NCI-H2196 treated with DMSO at 0.1 percent for 48 hours (cell line): ENCODE measurements around the gene PM20D1.
A peak's percentile ranks its signal among the peaks of the same experiment; 100 is the strongest.

Experiments used
- DNase-seq: peaks from one replicate; lab custom pipeline; 2025; ENCODE audit not compliant: unreplicated experiment; lab: John Stamatoyannopoulos, UW

Gene PM20D1

DNA sequence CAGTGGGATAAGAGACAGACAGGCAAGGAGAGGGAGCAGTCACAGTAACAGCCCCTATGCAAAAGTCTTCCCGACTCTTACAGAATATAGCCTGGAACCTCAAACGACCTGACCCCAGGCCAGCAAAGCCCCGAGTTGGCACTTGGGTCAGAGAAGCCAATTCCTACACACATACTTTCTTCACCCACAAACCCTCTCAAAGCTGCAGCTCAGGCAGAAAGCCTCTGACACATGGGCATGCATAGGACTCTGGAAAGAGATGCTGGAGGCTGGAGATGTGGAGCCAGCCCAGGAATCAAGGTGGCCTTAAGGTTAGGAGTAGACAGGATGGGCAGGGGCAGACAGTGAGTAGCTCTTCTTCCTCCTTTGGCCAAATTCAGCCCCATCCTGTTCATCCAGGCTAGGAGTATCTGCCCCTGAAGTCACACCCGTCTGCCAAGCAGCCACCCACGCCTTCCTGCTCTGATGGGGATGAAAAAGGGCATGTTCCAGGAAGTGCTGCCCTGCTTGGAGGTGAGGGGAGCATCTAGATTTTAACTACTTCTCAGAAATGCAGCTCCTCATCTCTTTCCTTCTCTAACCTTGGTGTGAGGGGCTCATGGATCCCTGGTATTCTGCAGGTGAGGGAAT lies 44.7 kb downstream of the PM20D1 start:
- DNase-seq = no peak

DNA sequence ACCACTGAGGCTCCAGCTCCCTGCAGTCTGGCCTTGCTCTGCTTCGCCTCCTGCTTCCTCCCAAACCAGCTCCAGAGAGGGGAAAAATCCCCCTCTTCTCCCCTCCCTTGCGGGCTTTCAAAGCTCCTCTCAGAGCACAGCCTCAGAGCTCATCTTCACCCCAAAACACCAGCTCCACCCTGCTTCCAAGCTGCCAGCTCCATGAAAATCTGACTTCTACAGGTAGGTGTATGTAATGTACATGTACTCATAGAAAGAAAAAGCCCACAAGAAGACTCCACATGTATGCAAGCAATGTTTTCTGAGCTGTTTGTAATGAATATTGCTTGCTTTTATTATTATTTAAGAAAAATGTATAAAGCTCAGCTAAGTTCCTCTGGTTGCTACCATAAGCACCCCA lies 45.3 kb downstream of the PM20D1 start:
- DNase-seq = no peak

DNA sequence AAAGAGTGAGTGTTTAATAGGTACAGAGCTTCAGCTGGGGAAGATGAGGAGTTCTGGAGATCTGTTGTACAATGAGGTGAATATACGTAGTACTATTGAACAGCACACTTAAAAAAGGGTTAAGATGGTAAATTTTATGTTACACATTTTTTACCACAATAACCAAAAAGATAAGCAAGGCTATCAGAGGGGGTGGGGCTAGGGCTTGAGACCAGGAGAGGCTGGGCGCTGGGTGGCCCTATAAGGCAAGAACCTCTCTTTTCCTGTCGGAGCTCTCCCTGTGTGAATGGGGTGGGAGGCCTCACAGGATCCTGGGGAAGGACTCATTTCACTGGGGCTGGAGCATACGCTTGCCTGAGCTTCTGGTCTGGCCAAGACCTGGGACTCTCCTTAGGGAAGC lies 45.9 kb downstream of the PM20D1 start:
- no peak for DNase-seq

DNA sequence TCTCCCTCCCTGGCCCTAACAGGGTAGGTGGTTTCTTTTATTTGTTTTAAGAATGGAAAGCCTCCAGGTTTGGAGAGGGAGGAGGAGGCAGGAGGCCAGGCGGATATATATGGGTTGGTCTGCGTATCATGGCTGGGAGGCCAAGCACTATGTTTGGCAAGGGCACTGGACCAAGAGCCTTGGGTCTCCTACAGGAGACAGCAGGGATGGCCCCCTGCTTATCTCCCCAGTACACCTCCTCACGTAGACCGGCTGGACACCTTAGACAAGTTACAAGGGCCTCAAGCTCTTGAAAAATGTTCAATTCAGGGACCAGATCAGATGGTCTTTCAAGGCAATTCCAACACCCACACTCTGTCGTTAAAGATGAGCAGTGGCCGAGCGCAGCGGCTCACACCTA lies 47.9 kb downstream of the PM20D1 start:
- no peak for DNase-seq

DNA sequence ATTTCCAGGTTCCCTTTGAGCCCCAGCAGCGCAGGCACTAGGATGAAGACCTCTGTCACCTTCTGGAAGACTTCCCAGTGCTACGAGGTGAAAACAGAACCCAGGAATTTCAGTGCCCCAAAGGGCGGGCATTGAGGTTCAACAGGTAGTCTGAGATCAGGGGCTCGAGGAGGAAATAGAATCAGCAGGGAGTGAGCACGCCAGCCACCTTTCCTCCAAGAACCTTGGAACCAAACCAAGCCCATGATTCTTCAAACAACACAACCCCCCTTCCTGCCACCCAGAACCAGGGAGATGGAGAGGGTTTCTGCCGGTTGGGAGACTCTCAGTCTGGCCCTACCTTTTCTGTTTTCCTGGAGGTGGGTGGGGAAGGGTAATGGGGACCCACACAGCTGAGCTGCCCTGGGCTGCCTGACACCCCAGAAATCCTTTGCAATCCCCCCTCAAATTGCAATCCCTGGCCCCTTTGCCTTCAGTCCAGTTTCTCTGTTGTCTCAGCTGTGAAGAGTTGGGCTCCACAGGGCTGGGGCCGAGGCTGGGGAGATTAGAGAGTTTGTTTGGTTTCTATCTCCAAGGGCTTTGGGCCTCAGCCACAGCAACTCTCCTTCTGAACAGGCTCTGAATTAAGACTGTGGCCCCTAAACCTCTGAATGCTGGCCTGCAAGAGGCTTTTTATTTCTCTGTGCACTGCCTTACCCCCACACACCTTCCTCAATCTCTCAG lies 48.8 kb downstream of the PM20D1 start:
- DNase-seq = peak; percentile 45

DNA sequence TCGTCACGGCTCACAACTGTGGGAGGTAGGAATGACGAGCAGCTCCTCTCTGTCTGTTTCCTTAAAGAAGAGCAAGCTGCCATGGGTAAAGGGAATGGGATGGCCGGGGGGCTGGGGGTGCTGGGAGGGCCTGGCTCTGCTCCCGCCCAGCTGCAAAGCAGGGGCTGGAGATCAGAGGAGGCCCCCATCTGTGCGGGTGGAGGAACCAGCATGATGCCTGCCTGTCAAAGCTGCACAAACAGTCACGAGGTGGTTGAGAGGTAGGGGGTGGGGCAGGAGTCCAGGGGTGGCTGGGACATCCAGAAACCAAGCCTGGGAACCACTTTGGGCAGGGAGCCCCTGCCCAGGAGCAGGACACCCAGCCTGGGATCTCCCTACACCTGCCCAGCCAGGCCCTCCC lies 49.5 kb downstream of the PM20D1 start:
- no peak for DNase-seq

DNA sequence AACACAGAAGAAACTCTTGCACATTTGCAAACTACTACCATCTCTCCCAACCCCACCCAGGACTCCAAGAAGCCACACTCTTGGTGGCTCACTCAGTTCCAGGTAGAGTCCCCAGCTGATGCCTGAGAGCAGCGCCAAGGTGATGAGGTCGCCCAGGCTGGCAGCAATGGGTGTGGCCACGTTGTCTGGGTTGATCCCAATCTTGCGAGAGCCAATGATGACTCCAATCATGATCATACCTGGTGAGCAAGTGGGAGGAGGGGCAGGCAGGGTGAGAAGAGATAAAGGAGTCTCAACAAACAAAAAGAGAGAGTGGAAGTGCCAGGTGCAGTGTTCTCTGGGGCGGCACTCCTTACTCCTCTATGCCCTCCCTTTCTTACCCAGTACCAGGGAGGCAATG lies 51.4 kb downstream of the PM20D1 start:
- peak; percentile 35 for DNase-seq

DNA sequence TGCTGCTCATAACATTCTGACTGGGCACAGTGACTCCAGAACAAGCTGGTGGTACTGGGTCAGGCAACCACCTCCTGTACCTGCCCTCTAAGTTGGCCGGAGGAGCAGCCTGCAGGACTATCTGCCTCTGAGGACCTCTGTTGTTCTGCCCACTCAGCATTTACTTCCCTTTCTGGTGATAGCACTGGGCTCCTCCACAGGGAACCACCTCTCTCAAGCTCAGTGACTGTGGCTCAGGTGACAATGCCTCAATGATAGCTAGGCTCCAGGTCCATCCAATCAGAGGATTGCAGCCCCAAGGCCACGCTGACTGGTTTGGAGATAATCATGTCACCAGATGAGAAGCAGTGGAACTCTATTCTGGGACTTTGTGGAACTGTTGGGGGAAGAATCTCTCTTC lies 52.8 kb downstream of the PM20D1 start:
- DNase-seq = no peak

DNA sequence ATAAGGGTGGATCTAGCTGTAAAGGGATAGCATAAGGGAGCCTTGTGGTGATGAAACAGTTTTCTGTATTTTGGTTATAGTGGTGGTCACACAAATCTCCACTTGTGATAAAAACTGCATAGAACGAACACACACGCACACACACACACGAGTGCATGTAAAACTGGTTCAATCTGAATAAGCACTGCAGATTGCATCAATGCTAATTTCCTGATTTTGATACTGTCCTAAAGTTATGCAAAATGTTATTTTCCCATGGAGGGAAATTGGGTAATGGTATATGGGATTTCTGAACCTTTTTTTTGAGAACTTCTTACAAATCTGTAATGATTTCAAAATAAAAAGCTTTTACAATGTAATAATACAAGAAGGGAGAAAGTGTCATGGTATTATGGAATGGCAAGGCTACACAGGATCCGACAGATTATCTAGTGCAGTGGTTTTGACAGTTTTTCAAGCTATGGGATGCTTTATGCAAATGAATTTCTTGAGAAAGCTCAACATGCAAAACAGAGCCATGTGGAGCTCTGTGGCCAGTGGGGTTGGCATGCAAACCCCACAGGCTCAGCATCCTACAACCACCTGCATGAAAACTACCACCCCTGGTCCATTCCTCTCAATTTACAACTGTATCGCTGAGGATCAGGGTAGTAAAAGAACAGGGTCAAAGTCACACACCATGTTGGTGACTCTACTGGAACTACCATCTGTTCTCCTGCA lies 55.8 kb downstream of the PM20D1 start:
- DNase-seq = no peak

DNA sequence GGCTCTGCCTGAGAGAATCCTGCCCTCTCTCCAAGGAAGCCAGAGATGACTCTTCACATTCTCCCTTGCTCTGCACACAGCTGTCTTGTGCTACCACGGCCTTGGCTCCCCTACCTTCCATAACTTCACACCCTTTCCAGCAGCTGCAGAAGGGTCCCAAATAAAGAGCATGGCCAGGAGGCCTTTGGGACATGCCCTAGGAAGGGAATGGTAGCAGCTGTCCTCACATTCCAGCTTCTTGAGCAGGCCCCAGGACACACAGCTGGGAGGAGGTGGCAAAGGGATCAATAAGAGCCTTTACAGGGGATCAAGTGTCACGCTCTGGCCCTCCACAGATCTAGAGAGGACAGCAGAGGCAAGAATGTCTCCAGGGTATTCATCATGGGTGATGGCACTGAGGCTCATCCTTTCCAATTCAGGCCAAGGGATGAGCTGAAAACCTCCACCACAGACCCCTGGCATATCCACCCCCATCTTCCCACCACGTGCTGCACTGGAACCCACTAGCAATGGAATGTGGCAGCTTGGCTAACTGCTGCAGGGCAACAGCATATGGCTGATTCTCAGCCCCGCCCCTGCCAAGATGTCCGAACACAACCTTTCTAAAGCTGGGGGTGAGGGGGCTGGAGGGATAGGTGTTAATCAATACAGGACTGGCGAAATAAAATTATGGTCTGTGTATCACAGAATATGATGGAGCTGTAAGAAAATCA lies 56.8 kb downstream of the PM20D1 start:
- DNase-seq = no peak

DNA sequence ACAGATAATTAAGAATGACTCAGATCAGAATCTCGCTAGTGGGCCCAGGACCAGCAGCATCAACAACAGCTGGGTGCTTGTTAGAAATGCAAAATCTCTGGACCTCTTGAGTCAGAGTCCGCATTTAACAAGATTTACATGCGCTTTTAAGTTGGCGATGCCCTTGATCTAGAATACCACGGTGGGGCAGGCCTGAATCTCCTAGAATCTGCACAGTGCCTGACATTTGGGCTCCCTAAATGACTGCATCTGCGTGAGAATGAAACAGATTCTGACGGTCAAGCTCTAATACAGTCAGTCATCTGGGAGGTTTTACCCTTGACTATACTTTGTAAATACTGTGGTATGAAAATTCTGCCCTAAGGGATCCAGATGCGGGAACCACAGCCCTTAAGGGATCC lies 57.5 kb downstream of the PM20D1 start:
- DNase-seq = no peak

DNA sequence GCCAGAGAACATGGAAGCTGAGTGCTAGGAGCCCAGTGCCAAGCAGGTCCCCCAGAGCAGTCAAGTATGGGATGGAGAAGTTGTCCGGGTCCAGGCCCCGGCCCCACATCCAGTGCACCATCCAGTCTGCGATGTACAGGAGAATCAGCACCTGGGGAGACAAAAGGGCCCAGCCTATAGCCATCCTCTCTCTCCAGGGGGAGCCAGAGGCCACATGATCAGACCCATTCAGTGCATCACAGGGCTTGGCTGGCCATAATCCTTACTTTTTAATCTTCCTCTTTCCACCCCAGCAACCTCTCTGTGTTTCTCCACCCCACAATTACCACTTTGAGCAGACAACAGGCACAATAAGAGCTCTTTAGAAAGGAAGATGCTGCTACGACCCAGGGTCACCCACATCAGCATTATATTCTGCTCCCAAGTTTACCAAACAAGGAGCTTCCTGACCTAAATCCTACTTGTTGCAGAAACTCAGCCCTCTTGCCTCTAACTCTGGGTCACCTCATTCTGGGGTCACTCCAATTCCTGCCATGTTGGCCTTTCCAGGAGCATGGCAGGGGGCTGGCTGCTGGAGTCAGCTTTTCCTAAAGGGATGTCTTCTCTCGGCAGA lies 58.3 kb downstream of the PM20D1 start:
- peak; percentile 32 for DNase-seq

DNA sequence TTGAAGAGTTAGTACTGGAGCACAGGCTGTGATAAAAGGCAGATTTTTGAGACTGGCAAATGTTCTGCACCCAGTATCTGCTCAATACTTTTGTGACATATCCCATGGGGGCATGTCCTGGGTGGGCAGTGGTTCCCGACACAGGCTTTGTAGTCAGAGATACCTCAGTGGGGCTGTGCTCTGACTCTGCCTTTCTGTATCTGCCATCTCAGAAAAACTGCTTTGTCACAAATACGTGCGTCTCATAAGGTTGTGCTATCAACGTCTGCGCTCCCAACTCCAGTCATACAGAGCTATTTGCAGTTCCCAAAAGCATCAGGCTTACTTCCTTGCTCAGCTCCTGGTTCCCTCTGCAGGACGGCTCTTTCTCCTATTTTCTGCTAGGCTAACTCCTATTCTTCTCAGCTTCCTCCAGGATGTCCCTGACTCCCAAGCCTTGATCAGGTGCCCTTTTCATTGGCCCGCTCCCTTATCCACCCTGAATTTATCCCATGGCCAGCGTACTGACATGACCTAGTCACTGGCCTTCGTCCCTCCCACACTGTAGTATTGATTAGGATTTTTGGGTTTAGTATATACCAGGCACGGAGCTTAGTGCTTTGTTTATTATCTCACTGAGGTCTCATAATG lies 62.5 kb downstream of the PM20D1 start:
- no peak for DNase-seq

DNA sequence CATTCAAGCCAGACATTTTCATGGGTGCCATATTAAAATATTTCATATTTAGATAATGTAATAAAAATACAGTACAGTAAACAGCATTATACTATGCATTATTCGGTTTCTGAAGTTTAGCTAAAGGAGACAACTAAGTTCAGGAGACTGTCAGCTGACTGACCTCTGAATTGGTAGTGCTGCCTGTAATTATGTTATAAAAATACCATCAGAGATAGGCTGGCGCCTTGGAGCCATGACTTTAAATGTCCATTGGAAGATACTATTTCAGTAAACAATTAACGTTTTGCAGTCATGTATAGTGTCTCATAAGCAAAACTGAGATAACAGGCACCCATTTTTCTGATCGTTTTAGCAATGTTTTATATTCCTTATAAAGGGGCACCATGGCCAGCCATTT lies 63.3 kb downstream of the PM20D1 start:
- no peak for DNase-seq

DNA sequence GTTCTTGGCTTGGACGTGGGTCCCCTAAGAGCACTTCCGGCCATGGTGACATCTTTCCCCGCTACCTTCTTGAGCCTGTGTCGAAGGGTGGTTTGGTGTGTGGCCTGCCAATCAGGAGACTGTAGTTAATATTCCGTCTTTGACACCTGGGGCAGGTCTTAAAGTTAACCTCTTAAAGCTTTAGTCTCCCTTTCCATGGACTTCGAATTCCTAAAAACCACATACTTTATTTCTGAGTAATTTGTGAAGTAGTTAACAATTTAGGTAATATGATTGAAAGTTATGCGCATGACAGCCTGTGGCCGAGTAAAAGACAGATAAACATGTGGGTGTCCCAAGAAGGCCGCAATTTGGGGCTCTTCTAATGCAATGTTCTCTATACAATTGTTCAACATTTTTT lies 64.5 kb downstream of the PM20D1 start:
- no peak for DNase-seq

DNA sequence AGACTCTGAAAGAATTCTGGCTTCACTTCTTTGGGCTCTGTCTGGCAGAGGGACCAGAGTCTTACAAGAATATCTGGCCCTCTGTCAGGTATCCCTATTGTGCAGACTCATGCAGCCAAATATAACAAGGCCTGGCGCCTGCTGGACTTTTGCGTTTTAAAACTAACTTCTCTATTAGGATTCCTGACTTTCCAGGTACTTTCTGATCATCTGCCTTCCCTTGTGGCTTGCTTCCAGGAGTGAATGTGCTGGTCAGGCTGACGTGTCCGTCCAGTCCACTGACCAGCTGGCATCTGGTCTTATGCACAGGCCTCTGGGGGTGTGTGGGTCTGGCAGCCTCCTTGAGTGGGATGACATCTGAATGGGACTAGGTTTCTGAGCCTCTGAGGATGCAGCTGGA lies 66.0 kb downstream of the PM20D1 start:
- DNase-seq = no peak

DNA sequence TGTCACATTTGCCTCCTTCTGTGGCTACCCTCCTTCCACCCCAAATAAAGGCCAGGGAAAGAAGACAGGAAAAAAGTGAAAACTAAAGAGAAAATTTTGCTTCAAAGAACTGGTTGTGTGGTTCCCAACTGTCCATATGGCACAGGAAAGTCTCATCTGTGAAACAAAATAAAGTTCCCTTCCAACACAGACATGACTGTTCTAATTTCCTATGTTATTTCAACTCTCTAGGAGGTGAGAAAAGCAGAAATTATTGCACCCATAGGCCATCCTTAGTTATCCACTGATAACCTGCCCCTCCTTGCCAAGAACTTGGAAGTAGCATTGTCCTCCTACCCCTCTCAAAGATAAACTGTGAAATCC lies 66.5 kb downstream of the PM20D1 start:
- DNase-seq = no peak

DNA sequence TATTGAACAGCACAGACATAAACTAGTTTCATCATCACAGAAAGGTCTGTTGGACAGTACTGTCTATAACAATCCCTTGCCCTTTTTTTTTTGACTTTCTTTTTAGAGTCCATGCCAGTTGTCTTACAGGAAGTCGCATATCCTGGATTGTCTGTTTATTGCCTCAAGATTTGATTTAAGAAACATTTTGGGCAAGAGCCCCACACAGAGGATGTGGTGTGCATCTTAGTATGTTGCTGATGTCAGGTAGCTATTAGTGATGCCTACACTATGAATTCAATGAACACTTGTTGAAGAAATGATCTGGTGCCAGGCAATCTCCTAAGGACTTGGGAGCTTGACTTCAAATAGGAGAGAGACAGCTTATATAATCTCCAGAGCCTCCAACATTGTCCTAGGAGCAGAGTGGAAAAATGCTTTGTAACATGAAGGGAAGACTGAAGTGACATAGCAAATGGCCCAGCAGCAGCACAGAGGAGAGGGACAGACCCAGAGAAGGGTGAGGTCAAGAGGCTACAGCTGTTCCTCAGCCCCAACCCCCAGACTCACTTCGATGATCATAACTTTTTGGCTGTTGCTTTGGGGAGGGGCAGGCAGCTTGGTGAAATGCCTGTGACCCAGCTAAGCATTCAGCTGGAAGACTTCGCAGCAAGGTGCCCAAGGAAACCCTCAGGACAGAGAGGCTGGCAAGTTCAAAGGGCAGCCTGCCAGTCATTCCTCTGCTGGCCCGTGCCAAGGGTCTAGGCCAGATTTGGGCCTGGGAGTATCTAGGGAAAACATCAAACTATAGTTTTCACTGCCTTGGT lies 67.1 kb downstream of the PM20D1 start:
- DNase-seq = no peak

DNA sequence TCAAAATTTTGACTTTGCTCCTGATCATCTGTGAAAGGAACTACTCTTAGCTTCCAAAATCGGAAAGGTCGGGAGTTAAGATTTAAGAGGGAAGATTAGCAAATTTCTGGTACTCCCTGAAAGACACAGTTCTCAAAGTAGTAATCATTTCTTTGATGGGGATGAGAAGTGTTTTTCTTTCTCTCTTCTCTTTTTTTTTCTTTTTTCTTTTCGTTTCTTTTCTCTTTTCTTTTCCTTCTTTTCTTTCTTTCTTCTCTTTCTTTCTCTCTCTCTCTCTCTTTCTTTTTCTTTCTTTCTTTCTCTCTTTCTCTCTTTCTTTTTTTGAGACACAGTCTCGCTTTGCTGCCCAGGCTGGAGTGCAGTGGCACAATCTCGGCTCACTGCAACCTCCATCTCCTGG lies 69.6 kb downstream of the PM20D1 start:
- no peak for DNase-seq
